T47D (cell line): ENCODE measurements around the gene DLX4.
A peak's percentile ranks its signal among the peaks of the same experiment; 100 is the strongest.

ENCODE experiments used
- DNase-seq, 2 experiments: peaks; one replicate each; pipeline versions ENCODE4 v3.0.0 to v3.0.0-alpha.2; 2011 to 2012; ENCODE audit warnings: low read depth in 1 of 2, low spot score in 1 of 2
- JUND ChIP-seq: IDR thresholded peaks from 2 replicates; pipeline ENCODE4 v1.6.1; 2012; ENCODE audit warnings: low read depth
- in situ Hi-C: cut with HindIII; loops from 2 replicates; pipeline ENCODE4 v1.10.0; 2016; ENCODE audit warnings: low sequenced_read_pairs, low pct_unique_long_range_greater_than_20kb

The DLX4 gene

DNA sequence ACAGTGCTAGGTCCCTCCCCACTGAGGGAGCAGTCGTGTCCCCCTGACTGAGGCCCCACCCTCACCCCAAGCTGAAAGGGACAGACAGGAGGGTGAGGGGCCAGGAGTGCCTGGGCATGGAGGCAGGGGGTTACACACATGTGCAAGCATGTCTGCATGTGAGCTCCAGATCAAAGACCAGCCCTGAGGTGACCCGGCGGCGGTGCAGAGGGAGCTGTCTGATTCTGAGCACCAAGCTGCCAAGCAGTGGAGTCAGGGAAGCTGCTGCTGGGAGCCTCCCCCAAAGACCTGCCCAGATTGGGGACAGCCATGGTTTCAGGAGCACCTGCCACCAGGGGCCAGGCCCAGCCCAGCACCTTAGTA, 20.5 kb downstream of the DLX4 start:
- TF ChIP-seq JUND, result no peak
- in situ Hi-C loops, result no loop called here
- DNase-seq, result no peak

DNA sequence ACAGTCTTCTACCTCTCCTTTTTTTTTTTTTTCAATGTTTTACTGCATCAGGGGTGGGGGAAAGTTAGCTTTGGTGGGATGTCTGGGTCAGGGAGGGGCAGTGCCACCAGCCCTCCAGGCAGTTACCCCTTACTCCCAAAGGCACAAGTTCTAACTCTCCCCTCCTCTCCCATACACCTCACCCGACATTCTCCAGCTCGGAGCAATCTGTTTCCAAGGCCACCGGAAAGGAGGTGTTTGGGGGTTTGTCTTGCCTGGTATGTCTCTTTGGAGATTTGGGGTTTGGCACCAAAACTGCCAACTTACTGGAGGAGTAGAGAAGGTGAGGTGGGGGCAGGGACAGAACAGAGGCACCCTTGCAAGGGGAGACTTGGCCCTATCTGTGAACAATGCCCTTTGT, 21.3 kb downstream of the DLX4 start:
- TF ChIP-seq JUND, result no peak
- in situ Hi-C loops, result no loop called here
- no peak for DNase-seq

DNA sequence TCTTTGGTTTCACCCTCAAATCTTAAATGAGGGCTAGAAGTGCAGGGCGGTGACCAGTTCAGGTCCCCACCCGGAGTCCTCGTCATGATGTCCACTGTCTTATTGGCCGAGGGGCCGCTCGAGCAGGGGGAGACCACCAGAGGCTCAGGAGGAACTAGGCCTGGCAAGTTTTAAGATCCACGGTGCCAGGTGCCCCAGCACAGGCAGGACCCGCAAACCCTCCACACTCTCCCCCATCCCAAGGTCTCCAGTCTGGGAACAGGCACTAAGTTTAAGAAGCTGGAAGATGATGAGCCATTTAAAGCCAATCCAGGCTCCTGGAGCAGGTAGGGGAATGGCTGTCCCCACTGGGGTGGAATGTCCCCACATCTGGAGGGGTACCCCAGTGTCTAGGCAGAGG, 21.9 kb downstream of the DLX4 start:
- in situ Hi-C loops, result no loop called here
- no peak for DNase-seq
- TF ChIP-seq JUND, result no peak

DNA sequence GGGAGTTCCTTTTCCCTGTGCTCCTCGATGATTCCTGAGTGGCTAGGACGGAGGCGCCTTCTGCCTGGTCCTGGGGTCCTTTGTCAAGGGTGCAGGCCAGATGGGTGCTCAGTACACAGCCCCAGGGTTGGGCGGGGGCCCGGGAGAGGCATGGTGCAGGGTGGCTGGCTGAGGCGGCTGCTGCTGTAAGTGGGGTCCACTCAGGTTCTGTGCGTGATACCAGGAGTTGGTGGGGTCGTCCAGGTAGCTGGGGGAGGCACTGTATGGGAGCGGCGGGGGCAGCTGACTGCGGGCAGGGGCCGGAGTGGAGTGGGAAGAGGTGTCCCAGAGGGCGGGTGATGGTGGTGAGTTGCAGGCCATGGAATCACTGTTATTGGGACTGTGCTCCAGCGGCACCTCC, 22.4 kb downstream of the DLX4 start:
- TF ChIP-seq JUND, result no peak
- in situ Hi-C loops, result no loop called here

DNA sequence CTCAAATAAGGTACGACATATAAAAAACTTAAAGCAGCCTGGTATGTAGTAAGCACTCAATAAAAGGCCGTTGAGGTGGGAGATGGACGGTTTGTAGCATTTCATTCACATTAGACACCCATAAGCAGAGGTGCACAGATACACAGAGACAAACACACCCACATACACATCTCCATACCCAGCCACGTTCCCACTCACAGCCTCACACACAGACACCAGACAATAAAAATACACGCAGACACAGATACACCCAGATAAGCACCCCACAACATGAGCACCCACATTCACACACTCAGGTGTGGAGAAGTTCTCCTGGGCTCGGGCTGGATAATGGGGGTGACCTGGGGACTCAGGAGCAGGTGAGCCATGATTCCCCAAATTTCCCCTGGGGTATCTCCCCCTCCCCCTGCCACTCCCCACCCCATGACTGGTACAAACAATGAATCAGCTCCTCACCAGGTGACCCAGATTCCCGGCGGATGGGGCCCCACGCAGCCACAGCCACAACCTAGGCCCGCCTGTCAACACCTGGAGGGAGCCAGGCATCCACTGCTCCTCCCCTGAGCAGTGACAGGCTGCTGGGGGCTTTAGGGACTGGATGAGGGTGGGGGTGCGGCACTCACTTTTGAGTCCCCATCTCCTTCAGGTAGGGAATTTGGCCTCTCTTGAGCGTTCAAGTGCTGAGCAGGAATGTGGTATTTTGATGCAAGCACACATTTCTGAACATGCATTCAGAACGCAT, 23.4 kb downstream of the DLX4 start:
- no peak for TF ChIP-seq JUND
- in situ Hi-C loops, result no loop called here
- no peak for DNase-seq

More for the DNA sequence above, 22.4 kb downstream of the DLX4 start:
- no peak for DNase-seq

DNA sequence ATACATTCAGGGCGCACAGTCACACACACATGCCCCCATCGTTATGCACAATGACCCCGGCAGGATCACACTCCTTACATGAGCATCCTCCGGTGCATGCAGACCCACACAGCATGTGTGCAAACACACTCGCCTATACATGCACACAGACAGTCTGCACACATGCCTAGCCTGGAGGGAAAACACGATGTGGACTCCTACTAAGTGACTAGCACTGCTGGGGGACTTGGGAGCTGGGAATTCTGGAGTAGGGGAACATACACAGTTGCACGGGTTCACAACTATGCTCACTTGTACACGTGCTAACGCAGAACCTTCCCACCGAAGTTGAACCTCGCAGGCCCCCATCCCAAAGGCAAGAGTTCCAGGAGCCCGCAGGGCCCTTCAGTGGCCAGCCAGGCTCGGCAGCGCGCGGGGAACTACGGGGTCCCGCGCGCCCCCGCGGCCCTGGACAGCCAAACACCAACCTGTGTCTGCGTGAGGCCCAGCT, 24.0 kb downstream of the DLX4 start:
- in situ Hi-C loops, result no loop called here
- TF ChIP-seq JUND, result no peak
- DNase-seq, result no peak

DNA sequence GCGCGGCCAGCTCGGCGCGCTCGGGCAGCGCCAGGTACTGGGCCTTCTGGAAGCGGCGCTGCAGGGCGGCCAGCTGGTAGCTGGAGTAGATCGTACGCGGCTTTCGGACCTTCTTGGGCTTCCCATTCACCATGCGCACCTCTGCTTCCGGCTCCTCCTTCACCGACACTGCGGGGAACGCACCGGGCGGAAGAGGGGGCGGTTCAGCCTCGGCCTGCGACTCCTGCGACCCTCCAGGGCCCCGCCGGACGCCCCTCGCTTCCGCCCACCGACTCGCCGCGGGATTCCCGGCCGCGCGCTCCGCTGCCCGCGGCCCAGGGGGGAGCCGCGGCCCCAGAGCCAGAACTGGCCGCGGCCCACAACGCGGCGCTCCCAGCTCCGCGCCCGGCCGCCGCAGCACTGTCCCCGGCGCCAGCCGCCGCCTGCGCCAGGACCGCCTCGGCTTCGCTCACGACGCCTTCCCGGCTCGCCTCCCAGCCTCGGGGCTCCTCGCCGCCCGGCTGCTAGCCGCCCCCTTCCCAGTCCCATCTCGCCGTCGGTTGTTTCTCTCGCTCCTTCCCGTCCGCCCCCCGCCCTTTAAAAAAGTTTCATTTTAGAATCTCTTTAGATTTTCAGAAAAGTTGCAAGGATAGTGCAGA, 24.6 kb downstream of the DLX4 start:
- TF ChIP-seq JUND, result no peak
- peak in 1 of 2 experiments; percentile 63 for DNase-seq
- in situ Hi-C loops, result no loop called here

DNA sequence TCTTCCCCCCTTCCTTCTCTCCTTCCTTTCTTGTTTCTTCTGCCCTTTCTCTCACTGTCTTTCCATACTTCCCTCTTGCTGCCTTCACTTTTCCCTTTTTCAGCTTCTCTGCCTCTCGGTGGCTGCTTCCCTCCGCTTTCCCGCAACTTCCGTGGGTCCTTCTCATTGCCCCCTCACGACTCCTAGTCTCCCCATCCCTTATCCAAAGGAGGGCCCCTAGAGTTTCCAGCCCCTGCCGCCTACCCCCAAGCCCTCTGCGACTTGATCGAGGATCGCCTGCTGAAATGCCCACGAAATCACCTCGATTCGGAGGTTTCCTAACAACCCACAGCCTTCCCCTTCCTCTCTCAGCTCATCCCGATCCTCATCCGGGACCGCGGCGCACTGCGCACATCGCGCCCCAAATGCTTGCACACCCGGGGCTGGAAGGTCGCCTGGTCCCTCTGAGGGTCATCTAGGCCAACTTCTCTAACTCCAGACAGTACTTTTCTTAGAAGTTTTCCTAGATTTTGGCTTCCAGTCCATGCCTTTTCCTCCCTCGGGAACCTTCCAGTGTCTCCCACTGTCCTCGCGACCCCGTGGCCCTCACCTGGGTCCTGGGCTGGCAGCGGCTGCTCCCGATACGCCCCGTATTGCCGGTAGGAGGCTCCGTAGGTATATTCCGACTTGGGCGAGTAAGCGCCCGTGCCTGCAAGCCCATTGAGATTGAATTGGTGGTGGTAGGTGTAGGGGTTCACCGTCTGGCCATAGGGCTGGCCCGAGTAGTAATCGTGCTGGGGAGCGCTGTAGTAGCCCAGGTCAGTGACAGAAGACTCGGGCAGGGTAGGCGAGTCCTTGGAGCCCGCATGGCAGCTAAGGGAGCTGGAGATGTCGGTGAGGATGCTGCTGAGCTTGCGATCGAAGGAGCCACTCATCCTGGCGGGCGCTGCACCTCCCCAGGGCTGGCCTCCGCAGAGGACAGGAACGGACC, 25.4 kb downstream of the DLX4 start:
- TF ChIP-seq JUND, result no peak
- in situ Hi-C loops, result no loop called here
- peak in 1 of 2 experiments; percentile 70 for DNase-seq

DNA sequence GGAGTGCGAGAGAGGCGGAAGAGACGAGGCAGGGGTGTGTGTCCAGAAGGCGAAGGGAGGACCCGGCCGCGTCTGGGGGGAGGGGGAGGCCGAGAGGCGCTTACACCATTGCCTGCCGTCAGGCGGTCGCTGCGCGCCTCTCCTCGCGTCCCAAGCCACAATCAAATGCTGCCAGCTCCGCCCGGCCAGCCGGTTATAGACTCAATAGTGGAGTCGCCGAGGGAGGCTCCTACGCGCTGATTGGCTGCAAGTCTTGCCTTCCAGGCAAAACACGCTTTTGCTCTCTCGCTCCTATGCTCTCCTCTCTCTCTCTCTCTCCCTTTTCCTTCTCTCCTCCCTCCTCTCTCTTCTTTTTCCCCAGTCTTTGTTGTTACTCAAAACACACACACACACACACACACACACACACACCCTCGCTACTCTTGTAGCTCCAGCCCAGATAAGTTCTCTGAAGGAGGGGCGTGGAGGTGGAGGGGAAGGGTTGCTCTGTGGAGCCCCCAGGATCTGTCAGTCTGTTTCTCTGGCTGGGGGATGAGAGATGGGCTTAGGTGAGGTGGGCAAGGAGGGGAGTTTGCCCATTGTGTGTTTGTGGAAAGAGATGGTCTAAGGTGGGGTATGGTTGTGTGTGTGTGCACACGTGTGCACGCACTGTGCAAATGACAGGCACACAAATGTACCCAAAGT, 26.2 kb downstream of the DLX4 start, which contains the start of gene DLX3:
Gene DLX3 (minus strand): TSS at position 170 of the 684 bp plus-strand sequence. CDS start 226 bp downstream, outside the sequence.
- no peak for TF ChIP-seq JUND
- peak; percentile 97 to 98 for DNase-seq
- in situ Hi-C loops, result no loop called here

DNA sequence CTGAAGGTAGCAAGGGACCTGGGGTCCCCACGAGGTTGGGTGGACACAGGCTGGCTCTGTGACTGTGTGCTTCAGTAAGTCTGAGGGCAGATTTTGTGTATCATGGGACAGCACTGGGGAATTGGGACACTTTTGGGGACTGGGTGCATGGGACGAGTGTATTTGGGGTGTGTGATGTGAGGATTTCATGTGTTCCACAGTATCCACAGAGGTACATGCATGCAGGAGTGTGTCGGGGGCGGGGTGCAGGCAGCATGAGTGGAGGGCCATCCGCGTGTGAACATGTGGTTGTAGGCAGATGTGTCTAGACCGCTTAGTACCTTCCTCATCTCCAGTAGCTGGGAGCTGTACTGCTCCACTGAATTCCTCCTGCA, 27.1 kb downstream of the DLX4 start:
- in situ Hi-C loops, result no loop called here
- no peak for DNase-seq
- TF ChIP-seq JUND, result no peak

DNA sequence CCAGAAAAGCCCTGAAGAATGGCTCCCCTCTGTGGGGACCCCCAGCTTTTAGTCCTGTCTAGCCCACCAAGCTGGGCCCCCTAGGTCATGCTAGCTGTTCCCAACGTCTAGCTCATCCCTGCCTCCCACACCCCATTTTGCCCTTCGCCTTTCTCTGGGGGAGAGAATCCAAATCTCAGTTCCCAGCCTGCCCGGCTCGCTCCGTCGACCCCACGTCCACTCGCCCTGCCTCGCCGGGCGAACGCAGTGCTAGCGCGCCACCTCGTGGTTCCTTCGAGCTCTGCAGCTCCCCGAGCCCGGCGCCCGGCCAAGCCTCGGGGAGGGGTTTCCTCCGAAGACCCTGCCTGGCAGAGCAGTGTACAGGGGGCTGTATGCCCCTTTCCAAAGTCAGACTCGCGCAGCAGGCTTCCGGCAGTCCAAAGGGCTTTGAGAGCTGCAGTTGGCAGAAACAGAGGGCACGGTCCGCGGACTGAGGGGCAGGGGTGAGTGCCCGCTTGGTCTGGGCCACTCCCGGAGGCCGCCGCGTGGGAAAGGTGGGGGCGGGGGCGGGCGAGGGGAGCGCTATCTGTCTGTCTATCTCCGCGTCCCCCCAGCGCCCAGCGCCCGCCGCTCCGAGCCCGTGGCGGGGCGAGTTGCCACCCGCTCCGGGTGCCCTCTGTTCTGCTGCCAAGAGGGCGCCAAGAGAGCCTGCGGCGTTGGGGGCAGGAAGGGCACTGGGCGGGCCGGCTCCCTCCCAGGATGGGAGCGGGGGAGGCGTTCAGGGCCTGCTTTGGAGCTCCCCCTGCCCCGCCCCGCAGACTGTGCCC, 27.7 kb downstream of the DLX4 start:
- TF ChIP-seq JUND, result no peak
- in situ Hi-C loops, result no loop called here
- peak in 1 of 2 experiments; percentile 69 for DNase-seq
